ENCODE results near the gene DCST1. TPM values are rescaled to one million over a fixed set of nuclear protein-coding genes. Genes with fewer than 3 reads are reported as not detected.

Gene DCST1
- polyA plus RNA-seq, 1 donor: not detected

DNA sequence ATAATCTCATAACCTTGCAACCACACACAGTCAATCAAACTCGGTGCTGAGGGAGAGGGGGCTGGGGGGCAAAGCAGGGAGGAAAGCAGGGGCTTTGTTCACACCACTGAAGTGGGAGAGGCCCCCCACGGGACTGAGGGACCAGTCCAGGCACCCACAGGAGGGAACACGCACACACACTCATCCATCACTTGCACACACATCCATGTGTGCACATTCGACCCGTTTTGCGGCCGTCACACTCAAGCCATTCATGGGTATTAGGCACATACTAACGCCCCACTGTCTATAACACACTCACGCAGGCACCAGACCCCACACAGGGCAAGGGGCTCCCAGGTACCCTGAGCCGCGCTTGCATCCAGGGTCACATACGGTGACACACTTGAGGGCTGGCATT, 59.0 kb downstream of the DCST1 start:
- no peak for DNase-seq

DNA sequence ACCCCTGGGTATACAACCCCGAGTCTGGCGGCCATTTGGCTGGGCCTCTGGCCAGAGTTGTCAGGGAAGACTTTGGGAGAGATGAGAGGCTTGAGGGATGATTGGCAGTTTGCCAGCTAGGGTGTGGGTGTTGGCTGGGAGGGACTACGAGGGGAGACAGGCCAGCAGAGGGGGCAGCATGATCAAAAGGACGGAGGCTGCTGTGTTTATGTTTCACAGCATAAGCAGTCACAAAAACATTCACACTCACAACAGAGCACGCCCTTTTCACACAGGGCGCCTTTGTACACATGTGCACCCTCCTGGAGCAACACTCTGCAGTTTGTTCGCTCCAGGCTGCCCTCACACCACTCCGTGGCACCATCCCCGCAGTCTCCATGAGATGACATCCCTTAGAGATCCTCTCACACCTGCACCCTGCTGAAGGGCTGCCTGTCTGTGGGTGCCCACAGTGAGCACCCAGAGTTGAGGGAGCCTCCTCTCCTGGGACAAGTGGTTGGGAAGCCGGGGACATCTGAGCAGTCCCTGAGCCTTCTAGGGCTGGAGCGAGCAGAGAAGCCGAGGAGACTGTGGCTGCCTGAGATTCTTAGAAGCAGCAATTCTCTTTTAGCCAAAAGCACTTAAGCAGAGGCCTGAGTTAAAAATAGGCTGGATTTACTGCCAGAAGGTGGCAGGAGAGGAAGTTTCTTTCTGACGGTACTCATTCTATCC, 60.4 kb downstream of the DCST1 start:
- no peak for DNase-seq

DNA sequence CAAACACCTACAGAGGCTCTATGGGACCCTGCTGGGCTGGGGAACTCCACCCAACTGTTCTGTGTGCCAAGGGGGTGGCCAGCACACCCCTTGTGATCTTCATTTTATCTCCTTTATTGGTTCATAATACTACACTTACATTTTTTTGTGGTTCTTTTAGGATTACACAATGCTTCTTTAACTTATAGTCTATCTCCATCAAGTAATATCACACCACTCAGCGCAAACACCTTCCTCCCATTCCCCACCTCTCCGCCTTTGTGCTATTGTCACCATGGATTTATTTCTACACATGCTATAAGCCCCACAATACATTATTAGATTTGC, 61.0 kb downstream of the DCST1 start:
- DNase-seq: no peak

DNA sequence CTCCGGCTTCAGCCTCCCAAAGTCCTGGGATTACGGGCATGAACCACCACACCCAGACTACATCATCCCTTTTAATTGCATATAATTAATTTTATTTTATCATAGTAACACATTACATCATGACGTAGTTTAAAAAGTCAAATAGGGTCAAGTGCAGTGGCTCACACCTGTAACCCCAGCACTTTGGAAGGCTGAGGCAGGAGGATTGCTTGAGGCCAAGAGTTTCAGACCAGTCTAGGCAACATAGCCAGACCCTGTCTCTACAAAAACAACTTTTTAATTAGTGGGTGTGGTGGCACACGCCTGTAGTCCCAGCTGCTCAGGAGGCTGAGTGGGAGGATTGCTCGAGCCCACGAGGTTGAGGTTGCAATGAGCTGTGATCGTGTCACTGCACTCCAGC, 65.7 kb downstream of the DCST1 start:
- no peak for DNase-seq

Other genes with a start within 250 kb of the DCST1 start
- 11.8 TPM for gene KCNN3, start 163.5 kb upstream of the DCST1 start, polyA plus RNA-seq (ENCODE audit: insufficient read length)
- 33.8 TPM for gene PMVK, start 97.1 kb upstream of the DCST1 start, polyA plus RNA-seq (ENCODE audit: insufficient read length)
- 175 TPM for gene PBXIP1, start 77.7 kb upstream of the DCST1 start, polyA plus RNA-seq (ENCODE audit: insufficient read length)
- gene PYGO2, start 72.0 kb upstream of the DCST1 start, polyA plus RNA-seq (ENCODE audit: insufficient read length): 32.1 TPM
- gene SHC1, start 63.1 kb upstream of the DCST1 start, polyA plus RNA-seq (ENCODE audit: insufficient read length): 75.7 TPM
- gene CKS1B, start 59.1 kb upstream of the DCST1 start, polyA plus RNA-seq (ENCODE audit: insufficient read length): 48.2 TPM
- gene FLAD1, start 50.5 kb upstream of the DCST1 start, polyA plus RNA-seq (ENCODE audit: insufficient read length): 20.6 TPM
- 0.67 TPM for gene LENEP, start 40.2 kb upstream of the DCST1 start, polyA plus RNA-seq (ENCODE audit: insufficient read length)
- gene ZBTB7B, start 31.0 kb upstream of the DCST1 start, polyA plus RNA-seq (ENCODE audit: insufficient read length): 11.3 TPM
- 2.1 TPM for gene DCST2, start within 50 bp of the DCST1 start, polyA plus RNA-seq (ENCODE audit: insufficient read length)
- gene ADAM15, start 17.5 kb downstream of the DCST1 start, polyA plus RNA-seq (ENCODE audit: insufficient read length): 69.3 TPM
- 6.0 TPM for gene EFNA4, start 29.9 kb downstream of the DCST1 start, polyA plus RNA-seq (ENCODE audit: insufficient read length)
- 2.5 TPM for gene EFNA3, start 45.0 kb downstream of the DCST1 start, polyA plus RNA-seq (ENCODE audit: insufficient read length)
- 24.7 TPM for gene EFNA1, start 94.1 kb downstream of the DCST1 start, polyA plus RNA-seq (ENCODE audit: insufficient read length)
- gene SLC50A1, start 102.0 kb downstream of the DCST1 start, polyA plus RNA-seq (ENCODE audit: insufficient read length): 22.6 TPM
- 25.1 TPM for gene DPM3, start 106.7 kb downstream of the DCST1 start, polyA plus RNA-seq (ENCODE audit: insufficient read length)
- gene KRTCAP2, start 139.5 kb downstream of the DCST1 start, polyA plus RNA-seq (ENCODE audit: insufficient read length): 78.9 TPM
- gene TRIM46, start 140.0 kb downstream of the DCST1 start, polyA plus RNA-seq (ENCODE audit: insufficient read length): 0.40 TPM
- 39.6 TPM for gene THBS3, start 174.1 kb downstream of the DCST1 start, polyA plus RNA-seq (ENCODE audit: insufficient read length)
- 18.0 TPM for gene MTX1, start 174.9 kb downstream of the DCST1 start, polyA plus RNA-seq (ENCODE audit: insufficient read length)
- 17.6 TPM for gene ENTREP3, start 221.7 kb downstream of the DCST1 start, polyA plus RNA-seq (ENCODE audit: insufficient read length)
- gene SCAMP3, start 228.5 kb downstream of the DCST1 start, polyA plus RNA-seq (ENCODE audit: insufficient read length): 46.5 TPM
- 45.2 TPM for gene CLK2, start 239.7 kb downstream of the DCST1 start, polyA plus RNA-seq (ENCODE audit: insufficient read length)
- 4.0 TPM for gene HCN3, start 243.6 kb downstream of the DCST1 start, polyA plus RNA-seq (ENCODE audit: insufficient read length)